CD4-positive, alpha-beta T cell treated with Interleukin-10 for 1 hour (primary cell): ENCODE results near the gene NKX2-3.

Experiments
- DNase-seq: peaks from one replicate; pipeline ENCODE4 v3.0.0-alpha.2; 2020

Gene NKX2-3

GRCh38 chr10:99526861-99527504 is 5.8 kb upstream of the NKX2-3 start:
- no peak for DNase-seq

DNA sequence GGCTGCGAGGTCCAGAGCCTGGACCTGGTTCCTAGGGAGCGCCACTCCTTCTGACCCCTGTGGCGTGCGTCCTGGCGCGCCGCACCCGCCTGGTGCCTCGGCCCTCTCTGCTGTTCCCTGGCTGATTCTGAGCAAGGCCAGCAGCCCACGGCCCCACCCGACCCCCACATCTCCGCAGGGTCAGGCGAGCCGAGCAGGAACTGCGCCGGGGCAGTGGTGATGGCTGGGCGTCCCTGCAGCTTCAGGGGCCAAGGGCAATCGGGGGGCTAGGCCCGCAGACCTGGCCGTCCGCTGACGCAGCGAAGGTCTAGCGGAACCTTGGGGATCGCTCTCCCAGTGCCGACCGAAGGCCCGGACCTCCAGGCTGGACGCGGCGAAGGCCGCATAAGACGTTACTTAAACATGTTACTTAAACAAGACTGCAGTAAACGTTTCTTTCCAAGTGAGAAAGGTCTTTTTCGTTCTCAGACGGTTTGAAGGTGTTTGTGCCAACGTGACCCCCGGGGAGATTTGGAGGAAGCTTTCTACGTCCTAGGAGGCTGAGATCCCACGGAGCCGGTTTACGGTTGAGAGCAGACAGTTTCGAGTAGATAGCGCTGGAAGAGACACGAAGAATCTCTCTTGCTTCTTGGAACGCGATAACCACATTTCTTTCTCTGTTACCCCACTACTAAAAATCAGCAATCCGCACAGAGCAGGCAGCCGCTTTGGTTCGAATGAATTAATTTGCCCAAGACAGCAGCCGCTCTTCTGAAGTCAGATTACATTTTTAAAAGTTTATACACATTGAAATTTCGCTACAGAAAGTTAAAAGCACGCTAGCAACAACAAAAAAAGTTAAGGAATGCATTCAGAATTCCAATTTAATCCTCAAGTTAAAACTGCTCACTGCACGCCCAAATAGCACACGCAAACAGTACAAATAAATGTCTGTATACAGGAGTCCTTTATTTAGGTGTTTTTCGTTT is 4.9 kb upstream of the NKX2-3 start:
- DNase-seq: no peak

GRCh38 chr10:99528494-99529441 is 4.0 kb upstream of the NKX2-3 start:
- DNase-seq: no peak

DNA sequence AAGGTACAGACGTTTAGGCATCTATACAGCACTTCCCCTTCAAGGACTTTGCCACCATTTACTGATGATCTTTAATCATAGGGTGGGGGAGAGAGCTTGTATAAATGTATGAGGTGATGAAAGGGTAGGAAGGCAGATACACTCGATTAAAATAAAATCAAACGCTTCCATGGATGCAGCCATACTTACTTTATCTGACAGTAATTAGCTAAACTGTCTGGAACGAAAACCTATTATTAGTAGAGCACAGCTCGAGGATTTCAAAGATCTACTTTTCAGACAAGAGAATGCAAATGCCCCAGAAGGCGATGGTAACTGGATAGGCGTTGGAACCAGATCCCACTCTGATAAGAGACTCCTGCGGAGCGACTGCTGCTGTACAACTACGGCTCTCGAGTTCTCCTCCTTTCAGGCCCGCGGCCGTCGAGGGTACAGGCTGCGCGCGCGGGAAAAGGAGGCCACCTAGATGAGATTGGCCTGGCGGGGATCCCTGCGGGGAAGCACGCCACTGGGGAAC is 3.1 kb upstream of the NKX2-3 start:
- no peak for DNase-seq

- DNase-seq: no peak
Observed at GRCh38 chr10:99530108-99531025, 2.4 kb upstream of the NKX2-3 start.

- no peak for DNase-seq
Observed at GRCh38 chr10:99531026-99531695, 1.6 kb upstream of the NKX2-3 start.

- DNase-seq: no peak
Observed at GRCh38 chr10:99531696-99532593, 797 bp upstream of the NKX2-3 start.

DNA sequence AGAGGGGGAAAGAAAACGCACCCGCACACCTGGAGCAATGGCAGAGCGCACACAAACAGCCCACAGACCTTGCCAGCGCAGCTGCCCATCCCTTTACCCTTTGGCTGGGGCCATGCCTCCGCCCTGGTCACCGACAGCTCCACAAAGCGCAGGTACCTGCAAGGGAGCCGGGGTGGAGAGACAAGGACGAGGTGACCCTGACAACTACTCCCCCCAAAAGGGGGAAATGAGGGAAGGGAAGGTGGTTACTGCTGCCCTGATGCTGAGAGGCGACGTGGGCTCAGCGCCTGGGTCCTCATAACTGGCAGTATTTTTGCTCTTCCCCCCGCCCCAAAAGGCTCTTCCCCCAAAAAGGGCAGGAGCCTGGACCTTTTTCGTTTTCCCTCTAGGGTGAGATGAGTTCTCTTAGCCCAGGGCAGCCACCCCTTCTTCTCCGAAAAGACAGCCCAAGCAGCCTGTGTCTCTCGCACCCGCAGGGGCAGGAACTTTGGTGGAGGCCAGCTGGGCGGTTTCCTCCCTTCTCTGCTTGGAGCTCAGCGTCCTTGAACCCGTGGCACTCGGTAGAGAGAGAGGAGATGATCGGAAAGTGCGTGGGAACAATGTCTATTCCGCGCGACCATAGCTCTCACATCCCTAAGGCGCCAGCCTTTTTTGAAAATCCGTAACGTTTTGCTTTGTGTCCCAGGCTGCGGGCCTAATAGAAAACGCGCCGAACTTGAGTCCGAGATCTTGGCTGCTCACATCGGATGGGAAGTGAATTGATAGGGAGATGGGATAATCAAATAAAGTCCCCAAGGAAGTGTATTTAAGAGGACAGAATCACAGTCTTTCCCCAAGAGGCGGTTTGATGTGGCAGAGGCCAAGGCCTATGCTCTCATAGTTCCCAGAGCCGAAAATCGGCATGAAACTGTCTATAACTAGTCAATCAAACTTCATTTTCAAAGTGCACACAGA is 1.0 kb downstream of the NKX2-3 start:
- DNase-seq: no peak

DNA sequence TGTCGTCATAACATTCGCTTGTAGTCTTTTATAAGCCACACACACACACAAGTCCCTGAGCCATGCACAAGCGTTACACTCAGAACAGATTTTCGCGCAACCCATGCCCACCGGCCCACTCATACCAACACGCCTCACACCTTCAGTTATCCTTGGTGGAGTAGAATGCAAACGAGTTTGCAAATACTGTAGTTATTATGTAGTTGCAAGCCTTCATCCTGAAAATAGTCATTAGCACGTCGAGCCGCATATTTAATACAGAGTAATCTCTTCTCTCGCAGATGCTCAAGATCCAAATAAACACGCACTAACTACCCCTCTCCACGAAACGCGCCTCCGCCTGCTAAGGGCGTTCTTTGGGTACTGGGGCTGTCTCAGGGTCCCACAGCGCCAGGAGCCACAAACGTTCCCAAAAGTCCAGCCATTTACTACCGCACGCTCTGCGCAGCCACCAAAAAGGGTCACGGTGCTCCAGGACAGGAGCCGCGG is 1.8 kb downstream of the NKX2-3 start:
- no peak for DNase-seq

- DNase-seq: no peak
Observed at GRCh38 chr10:99534939-99535763, 2.4 kb downstream of the NKX2-3 start.

DNA sequence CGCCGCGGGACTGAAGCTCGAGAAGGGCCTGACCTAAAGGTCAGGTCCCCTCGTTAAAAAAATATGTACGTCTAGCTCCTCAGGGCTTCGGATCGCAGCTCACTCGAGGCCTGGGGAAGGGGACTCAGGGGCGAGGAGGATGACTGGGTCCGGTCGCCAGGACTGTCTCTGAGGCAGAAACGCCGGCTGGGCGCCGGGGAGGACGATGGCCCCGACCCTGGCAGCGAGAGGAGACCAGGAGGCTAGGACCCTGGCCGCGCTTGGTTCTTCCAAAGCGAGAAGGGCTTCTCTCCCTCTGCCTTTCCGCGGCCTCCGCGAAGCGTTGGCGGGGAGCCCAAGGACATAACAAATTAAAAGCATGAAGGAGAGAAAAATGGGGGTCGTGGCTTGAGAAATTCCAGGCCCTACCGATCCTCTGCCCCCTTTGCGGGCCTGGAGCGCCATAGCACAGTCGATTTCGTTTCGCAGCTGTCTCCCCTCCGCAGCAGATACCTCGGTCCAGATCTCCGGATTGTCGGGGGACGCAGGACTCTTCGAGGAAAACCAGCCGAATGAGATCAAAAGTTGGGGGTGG is 3.1 kb downstream of the NKX2-3 start:
- DNase-seq: no peak

DNA sequence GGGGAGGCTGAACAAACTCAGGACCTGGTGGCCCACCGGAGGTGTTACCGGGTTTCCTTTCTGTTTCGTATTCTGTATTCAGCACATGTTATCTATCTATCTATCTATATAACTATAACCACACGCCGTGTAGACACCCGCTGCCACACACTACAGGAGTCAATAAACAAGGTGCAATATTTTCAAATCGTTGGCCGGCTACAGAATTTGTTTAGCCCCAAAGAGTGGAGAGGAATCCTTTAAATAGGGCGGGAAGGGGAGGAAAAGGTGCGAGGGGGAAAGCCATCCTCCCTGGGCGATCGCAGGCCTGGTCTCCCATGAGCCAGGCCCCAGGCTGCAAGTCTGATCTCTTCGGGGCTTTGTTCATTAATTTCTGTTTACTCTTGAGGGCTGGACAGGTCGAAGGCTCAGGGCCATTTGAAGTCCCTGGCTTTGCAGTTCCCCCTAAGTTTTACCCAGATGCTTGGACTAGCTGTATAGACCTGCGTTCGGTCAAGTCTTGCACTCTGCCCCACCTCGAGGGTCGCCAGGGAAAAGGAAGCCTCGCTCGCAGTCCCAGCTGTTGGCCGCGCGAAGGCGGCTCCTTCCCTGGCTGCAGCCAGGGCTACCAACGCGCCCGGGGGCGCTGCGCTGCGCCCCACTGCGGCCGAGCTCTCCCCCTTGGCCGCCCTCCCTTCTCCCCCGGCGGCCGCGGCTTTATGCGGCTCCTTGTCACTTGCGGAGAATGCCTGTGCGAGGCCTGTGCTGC is 3.8 kb downstream of the NKX2-3 start:
- no peak for DNase-seq

DNA sequence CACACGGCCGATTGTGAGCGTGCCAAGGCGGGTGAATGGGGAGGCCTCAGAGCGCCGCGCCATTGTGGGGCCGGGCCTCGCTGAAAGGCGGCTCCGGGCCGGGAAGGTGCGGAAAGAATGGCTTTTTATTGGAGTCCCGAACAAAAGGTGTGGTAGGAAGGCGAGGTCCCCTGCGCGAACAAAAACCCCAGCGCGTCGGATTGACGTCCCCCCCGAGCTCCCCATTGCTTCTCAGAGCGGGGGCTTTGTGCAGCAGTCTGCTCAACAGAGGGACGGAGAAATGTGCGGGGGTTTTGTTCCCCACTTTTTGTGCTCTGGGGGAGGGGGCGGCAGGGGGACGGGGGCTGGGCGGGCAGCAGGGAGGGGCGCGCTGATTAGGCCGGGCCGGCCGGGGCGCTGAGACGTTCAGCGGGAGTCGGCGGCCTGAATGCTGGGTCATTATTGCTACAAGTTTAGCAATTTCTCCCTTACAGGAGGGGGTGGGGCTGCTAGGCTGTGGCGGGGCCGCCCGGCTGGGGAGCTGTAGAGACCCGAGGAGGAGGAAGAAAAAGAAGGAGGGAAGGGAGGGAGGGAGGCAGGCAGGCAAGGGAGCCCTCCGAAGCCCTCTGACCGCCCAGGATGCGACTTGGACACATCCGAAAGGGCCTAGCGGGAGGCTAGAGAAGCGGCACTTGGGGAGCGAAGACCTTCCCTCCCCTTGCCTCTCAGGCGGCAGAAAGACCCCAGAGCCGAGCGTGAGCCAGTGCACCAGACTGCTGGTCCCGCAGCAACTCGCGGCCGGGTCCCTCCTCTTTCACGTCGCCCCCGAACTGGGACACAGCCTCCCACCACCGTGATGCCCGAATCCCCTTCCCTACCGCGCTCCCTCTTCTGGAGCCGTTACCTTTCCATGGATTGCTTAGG is 4.6 kb downstream of the NKX2-3 start:
- no peak for DNase-seq

- no peak for DNase-seq
Observed at GRCh38 chr10:99537989-99538917, 5.5 kb downstream of the NKX2-3 start.
